GM18499 (cell line): Measurements from ENCODE around the gene RAB13.

ENCODE experiments used
- ATAC-seq: cut with Tn5 transposase; IDR thresholded peaks from one replicate; pipeline ENCODE4 v1.9.1; 2021; ENCODE audit warnings: moderate number of reproducible peaks; ENCODE audit not compliant: insufficient read depth, unreplicated experiment

RAB13 gene

DNA sequence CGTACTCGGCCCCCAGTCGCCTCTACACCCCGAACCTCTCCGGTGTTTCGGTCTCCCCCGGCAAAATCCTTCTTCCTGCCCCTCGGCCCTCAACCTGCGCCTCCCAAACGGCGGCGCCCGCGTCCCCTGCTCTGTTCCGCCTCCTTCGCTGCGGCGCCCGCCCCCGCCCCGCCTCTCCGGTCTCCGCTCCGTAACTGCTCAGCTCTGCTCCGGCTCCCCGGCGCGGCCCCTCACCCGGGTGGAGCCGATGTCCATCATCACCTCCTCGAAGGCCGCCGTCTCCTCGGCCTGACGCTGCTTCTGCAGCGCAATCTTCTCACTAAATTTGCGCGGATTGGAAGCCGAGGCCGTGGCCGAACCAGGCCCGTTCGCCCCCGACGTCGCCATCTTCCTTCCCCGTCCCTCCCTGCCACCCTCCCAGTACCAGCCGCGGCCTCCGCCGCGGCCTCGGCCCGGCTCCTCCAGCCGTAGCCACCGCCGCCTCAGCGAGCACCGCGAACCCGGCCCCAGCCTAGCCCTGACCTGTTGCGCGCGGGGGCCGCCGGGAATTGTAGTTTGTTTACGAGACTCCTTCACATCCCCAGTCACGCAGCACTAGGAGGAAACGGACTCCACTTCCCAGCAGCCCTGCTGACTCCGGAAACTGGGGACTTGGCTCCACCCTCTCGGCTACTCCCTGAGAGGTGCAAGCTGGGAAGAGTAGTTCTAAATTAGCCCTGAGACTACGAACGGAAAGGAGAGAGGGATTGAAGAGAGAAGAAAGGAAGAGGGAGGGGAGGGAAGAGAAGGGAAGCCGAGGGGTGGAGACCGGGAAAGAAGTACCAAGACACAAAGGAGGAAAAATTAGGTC, 27.8 kb downstream of the RAB13 start, which contains the start of gene CRTC2:
CRTC2 (minus strand) TSS at position 502 of the 850 bp plus-strand sequence; CDS start at position 387, 115 bp downstream.
- peak; percentile 55 for ATAC-seq

DNA sequence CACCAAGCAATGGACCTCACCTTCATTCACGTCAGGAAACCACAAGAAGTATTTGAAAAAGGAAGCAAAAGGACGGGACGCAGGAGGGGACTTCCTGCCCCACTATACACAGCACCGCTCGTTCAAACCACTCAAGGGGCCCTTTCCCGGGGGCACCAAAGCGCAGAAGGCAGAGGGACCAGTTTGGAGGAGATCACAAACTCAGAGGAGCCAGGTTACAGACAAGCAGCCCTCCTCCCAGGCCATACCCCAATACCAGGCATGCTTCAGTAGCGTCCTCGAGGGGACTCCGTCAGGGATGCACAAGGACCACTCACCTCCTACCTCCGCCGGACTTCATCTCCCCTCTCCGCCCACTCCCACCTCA, 28.4 kb downstream of the RAB13 start:
- no peak for ATAC-seq

DNA sequence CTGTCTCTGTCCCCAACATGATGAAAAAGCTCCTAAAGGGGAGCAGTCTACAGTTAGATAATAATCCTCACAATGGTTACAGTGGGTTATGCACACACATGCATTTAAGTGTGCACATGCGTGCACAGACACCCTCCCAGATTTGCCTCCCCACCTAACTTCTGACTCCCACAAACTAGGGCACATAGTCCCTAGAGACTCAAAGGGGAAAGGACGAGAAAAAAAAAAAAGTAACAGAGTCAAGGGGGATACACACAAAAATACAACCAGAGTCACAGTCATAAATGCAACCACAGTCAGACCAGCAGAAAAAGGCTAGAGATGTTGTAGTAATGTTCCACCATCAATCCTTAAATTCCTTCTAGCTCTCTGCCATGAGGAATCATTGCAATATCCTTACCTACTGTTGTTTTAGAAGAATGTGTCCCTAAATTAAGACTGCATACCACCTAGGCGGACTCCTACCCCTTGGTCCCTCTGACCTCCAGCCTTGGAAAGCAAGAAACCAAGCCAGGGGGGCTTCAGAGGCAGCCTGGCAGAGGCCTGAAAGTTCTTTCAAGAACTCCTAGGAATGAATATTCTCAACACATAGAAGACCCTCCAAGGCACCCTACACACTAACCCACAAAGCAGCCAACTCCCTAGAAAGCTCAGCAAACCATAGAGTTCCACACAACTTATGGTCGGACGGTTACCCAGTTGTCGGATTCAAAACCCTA, 29.0 kb downstream of the RAB13 start:
- ATAC-seq, result no peak

DNA sequence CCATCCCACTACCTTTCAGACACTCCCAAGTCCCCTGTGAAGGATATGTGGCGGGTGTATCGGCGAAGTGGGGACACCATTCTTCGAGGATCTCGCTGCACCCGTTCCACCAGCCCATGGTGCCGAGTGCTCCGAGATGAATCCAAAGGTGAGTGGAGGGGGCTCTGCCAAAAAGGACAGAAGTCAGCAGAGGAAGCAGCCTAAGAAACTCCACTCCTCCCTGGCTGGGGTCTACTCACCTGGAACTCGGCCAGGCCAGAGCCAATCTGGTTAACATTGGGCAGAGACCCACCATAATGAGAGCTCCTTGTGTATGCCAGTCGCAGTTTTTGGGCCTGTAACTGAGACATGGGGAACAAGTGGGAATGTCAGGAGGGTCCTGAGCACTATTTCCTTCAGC, 31.3 kb downstream of the RAB13 start:
- ATAC-seq, result no peak

DNA sequence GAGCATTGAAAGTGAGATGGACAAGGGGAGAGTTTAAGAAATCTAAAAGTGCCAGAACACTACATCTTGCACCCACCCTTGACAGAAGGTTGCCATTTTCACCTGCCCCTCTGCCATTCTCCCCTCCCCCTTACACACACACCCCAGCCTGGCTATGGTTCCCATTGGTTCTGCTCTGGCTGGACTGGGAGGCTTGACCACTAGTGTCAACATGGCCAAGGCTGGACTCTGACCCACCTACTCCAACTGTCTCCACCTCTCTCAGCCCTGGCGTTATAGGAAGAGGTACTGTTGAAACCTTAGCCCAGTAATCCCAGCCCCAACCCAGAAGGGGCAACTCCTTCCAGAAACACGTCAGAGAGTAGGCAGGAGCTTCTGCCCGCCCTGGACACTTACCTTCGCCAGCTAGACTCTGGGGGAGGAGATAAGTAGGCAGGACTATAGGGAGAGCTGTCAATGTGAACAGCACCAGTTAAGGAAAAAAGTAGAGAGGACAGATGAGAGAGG, 32.2 kb downstream of the RAB13 start:
- ATAC-seq, result no peak

DNA sequence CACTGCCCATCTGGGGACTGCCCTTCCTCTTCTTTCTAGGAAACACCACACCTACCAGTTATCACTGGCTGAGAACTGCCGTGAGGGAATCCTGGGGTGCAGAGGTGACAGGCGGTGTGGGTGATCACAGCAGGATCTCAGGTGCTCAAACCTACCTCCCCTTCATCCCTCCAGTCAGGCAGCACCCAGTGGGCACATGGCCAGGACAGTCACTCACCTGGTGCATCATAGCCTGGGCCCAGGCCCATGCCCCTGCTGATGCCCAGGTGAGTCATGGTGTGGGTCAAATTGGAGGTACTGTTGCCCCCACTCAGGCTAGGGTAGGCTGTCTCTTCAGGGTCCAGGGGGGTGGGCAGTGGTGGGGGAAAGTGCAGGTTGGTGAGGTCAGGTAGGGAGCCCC, 34.3 kb downstream of the RAB13 start:
- no peak for ATAC-seq

DNA sequence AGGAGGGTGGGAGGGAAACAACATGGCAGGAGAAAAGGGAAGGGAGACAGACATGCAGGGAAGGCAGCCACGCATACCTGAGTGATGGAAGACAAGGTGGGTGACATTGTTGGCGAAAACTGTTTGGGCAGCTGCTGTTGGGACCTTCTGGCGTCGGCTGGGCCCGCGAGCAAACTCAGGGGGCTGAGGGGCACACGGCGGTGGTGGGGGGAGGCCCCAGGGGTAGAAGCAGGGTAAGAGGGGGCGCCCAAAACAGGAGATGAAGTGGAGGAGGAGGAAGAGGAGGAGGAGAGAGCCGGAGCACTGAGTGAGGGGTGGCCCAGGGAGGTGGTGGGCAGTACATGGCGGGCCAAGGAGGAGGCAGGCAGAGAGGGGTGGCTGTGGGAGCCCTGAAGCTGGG, 35.0 kb downstream of the RAB13 start:
- ATAC-seq, result no peak

DNA sequence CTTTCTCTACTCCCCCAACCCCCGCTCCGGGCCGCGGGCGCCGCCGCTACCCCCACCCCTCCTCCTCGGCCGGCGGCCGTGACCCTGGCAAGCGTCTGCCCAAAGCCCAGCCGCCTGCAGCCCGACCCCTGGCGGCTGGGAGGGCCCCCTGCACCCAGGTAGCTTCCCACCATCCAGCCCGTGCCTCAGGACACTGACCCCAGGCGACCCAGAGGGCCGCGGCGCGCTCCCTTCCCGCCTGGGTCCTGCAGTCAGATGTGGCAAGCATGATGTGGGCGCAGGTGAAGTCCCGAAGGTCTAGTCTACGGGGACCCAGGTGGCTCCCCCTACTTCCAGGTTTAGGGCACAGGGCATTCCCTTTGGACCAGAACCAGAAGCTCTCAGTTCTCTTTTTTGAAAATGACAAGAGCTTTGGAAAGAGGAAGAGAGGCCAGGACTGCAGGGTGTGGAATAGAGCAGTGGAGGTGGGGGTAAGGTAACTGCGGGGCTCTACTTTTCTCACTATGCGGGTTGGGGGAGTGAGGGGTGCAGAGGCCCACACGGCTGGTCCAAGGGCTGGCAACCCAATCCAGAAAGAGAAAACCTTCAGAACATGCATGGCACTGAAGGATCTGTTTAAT, 39.4 kb downstream of the RAB13 start, which contains the start of gene DENND4B:
DENND4B (minus strand) TSS at position 97 of the 620 bp plus-strand sequence. CDS start 2,344 bp downstream, outside the sequence.
- ATAC-seq, result peak; percentile 29

DNA sequence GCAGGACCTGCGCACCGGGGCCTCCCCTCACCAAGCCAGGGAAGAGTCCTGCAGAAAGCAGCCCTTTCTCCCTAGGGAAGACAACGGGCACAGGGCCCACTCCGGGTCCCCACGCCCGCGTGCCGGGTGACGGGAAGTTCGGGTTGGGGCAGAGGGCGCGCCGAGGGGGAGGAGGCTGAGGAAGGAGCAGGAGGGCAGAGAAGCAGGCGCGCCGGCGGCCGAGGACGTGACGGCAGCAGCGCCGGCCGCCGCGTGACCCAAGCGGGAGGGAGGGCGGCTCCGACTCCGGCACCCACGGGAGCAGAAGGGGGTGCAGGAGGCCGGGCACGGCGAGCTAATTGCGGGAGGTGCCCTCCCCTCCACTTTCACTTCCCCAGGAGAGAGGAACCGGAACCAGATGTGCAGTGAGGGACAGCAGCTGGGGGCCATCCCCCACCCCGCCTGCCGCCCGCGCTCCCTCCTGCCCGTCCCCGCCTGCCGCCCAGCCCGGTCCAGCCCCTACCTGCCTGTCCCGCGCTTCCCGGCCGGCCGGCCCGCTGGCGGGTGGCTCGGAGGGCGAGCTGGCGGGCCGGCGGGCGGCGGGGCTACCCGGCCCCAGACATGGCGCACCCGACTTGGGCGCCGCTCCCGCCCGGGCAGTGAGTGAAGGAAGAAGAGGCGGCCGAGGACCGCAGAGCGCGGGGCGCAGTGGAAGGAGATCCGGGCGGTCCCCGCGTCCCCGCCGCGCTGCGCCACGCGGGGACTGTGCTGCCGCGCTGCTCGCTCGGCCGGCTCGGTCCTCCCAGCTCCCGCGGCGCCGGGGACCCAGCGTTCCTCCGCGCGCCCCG, 40.1 kb downstream of the RAB13 start:
- peak; percentile 48 for ATAC-seq

DNA sequence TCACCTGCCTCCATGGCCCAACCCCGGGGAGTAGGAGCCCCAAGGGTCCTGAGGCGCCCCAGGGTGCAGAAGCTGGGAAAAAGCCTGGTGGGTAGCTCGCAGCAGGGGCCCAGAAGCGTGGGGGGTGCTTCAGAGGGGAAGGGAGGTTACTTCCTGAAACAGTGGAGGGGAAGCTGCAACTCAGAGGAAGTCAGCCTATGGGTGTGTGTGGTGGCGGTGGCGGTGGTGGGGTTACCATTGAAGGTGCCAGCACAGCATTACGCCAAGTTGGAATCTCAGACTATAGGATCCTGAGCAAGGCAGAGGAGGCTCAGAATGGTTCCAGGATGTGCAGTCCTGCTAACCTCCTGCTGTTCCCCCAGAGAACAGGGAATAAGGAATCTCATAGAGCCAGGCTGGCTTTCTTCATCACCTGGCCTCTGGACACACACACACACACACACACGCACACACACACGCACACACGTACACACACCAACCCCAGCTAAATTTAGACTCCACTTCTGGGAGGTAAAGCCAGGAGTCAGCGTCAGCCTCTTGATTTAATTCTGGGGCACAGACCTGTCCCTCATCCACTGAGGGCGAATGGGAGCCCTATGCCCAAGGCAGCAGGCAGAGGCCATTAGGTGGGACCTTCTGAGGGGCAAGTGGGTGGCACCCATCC, 40.9 kb downstream of the RAB13 start:
- ATAC-seq, result no peak

DNA sequence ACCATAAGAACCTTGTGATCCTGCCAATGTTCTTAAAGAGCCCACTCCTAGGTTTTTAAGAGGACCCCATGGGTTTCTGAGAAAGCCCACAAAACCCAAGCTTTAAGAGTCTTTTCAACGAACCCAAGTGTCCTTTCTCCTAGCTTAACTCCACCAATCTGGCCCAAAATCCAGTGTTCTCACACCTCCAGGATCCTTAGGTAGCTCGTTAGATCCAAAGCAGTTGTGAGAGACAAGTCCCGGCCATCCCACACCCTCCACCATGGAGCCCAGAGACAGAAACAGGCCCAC, 41.4 kb downstream of the RAB13 start:
- ATAC-seq, result no peak

DNA sequence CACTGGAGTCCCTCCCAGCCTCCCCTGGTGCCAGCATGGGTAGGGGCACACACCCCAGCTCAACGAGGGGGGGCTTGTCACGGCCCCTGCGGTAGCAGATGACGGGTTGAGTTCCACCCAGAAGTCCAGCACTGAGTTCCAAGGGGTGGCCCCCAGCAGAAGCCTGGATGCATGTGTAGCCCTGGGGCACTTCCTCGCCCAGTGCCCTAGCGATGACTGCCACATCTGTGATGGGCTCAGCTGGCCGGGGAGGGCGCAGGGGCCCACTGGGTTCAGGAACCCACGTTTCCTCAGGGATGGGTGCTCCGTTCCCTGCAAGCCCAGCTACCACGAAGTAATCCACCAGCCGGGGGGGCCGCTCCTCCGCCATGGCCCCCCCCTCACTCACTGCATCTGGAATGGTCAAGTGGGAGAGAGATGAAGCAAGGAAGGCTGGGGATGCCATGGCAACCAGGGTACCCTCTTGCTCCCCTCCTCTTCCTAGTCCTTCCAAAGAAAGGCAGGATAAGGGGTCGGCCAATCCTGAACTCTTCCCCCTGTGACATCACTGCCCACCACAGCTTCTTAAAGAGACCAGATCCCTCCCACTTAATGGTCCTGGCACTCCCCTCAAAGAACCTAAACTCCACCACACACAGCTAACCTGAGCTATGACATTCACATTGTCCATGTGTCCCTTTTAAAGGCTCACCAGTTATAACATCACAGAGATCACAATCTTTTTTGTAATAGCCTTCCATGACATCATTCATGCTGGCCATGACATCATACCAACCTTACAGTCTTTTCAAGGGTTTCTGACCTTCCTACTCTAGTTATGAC, 41.9 kb downstream of the RAB13 start:
- no peak for ATAC-seq

DNA sequence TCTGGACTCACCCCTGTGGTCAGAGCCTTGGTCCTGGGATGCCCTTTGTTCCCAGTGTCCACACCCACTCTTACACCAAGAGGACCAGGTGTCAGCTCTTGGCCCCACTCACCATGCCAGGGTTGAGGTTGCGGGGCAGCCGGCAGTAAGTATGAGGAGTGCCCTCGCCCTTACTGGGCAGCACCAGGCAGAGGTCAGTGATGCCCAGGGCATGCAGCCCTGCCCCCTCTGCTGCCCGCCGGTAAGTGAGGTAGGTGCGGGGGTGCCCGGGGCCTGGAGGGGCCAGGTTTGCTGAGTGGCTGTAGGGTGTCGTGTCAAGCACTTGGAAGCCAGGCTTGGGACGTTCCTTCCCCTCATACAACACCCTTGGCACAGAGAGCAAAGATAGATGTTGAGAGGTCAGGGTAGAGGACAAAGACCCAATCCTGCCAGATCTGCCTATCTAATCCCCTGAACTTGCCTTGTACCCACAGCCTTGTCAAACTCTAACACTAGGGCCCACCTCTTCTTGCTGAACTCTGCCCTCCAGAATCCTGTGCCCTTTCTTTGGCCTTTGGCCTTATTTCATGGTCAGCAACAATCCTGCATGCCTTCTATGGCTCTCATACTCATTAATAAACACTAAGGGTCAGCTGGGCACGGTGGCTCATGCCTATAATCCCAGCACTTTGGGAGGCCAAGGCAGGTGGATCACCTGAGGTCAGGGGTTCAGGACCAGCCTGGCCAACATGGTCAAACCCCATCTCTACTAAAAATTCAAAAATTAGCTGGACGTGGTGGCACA, 43.2 kb downstream of the RAB13 start:
- ATAC-seq, result no peak

DNA sequence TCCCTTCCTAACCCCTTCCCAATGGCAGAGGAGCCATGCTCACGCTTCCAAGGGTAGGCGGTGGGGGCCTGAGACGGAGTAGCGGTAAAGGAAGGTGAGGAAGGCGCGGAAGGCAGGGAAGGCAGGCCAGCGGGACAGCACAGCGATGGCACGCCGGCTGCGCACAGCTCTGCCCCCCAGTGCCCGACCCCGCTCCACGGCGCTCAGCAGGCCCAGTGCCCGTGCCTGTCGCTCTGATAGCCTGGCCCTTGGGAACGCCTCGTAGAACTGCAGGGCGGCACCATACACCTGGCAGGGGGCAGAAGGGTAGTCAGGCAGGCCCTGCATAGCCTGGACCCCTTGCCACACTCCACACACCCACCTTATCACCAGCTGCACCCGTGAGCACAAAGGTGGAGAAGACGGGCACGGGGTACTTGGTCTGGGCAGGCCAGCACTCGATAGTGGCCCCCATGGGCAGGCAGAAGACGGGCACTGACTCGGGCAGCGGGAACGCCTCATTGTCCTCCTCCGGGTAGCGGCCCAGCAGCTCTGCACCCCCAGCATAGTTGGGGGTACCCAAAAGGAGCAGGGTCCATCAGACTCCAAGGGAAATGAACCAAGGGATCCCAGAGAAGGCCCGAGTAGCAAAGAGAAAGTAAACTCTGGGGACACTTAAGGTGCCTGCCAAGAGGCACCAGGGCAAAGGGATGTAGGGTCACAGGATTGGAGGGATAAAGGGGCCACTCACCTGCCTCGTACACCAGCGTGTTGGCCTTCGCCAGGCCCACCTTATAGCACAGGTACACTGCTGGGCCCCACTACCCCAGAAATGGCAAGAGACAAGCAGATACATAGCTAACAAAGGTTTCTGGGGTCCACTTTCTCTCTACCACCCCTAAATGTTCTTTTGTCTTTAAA, 44.1 kb downstream of the RAB13 start:
- no peak for ATAC-seq

DNA sequence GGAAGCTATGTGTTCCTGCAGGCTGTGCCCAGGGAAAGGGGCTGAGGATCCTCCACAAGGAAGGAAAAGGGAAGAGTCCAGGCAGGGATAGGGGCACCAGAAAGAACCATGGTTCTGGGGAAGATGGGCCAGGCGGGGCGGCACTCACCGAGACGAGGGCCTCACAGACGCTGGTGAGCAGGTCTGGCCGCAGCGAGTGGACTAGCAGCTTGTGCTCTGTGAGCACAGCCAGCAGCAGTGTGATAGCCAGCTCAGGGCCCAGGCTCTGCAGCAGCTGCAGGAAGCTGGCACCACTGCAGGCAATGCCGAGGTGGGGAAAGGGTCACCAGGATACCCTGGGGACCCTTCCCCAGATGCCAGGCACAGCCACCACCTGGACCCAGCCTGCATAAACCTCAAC, 45.4 kb downstream of the RAB13 start:
- ATAC-seq, result no peak

DNA sequence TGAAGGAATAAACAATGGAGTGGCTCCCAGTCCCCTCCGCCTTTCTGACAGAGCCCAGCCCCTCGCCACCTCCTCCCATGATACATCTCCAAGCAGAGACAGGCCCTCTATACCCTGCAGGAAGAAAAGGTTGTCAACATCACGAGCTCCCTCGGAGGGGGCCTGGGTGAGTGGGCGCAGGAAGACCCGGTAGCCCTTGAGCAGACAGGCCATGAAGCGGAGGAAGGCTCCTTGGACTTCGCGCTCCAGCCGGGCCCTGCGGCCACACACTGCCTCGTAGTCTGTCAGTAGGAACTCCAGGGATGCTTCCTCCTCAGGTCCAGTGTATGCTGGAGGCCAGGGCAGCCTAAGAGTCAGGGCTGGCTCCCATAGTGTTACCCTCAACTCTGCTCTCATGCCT, 46.7 kb downstream of the RAB13 start:
- no peak for ATAC-seq

DNA sequence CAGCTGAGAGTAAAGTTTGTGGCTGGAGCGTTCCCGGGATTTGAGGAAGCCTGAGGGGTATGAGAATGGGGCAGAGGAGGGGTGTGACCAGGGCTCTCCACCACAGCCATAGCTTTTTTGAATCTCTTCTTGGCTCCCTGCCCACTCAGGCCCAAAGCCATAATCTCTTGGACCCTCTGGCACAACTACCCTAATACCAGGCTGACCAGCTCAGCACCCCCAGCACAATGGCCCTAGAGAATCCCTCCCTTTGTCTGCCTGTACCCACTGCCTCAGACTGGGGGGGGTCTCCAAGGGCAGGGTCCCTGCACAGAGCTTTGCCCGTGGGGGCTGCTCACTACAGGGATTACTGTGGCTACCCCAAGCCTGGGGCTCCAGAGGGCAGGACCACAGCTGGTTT, 47.1 kb downstream of the RAB13 start:
- ATAC-seq, result no peak
